Posterior cingulate gyrus (tissue), 11 donors: ENCODE results near the gene HIP1.
A peak's percentile ranks its signal among the peaks of the same experiment; 100 is the strongest.
"Not testable (repeated sequence)": the region's sequence is repeated elsewhere in the genome, so short reads cannot be mapped to it uniquely, and the experiment has no call there.

Experiments
- DNase-seq, 10 donors: peaks; one replicate each; pipeline versions ENCODE4 v3.0.0 to v3.0.0-alpha.2; 2020 to 2021; ENCODE audit warnings: mixed read lengths in 3 of 10
- intact Hi-C: fragments of 100-400 bp; cut with DNase I; formaldehyde crosslinking; loops from one replicate; pipeline ENCODE4 v1.15.1; 2023

The HIP1 gene

DNA sequence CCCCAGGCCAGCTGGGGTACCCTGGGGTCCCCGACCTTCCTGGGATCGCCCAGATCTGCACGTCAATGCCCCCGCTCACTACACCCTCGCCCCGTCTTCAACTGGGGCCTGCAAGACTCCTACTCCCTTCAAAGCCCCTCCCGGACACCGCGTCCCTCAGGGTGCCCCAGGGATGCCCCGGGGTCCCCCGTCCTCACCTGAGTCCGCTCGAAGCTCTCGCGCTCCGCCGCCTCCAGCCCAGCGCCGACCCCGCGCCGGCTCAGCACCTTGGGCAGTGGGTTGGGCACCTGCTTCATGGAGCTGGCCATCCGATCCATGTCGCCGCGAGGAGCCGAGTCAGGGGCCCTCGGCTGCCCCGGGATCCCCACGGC lies at the start of gene HIP1:
Gene HIP1 (minus strand): TSS at position 338 of the 371 bp plus-strand sequence. CDS start 21 bp downstream, at position 317.
- intact Hi-C loops: loop anchor here (5.0 to 10.0 kb wide), 2 partner anchors 94 to 126 kb away; no protein-coding TSS in a partner anchor
- no peak for DNase-seq

DNA sequence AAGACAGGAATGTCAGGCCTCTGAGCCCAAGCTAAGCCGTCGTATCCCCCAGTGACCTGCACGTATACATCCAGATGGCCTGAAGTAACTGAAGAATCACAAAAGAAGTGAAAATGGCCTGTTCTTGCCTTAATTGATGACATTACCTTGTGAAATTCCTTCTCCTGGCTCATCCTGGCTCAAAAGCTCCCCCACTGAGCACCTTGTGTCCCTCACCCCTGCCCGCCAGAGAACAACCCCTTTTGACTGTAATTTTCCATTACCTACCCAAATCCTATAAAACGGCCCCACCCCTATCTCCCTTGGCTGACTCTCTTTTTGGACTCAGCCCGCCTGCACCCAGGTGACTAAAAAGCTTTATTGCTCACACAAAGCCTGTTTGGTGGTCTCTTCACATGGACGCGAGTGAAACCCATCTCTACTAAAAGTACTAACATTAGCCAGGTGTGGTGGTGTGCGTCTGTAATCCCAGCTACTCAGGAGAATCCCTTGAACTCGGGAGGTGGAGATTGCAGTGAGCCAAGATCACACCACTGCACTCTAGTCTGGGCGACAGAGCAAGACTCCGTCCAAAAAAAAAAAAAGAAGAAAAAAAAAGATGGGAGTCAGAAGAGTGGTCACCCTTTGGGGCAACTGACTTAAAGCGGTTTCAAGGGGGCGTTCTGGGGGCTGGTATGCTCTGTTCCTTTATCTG lies 49.6 kb upstream of the HIP1 start:
- intact Hi-C loops: not testable (repeated sequence)
- DNase-seq: peak in 1 of 10 donors; percentile 8

DNA sequence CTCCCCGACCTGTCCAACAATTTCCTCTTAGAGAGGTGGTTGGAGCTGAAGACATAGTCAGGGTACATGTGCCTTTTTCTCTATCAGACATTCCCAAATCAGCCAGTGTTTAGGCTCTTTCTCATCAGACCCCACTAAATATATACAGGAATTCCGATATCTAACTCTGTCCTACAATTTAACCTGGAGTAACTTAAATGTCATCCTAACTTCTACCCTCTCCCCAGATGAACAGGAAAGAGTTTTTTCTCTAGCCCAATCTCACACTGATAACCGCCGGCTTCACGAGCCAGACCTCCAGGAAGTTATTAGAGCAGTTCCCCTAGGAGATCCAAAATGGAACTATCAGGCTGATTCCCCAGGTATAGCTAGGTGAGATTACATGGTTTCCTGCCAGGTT lies 44.3 kb upstream of the HIP1 start:
- intact Hi-C loops, DNase-seq: not testable (repeated sequence)

- intact Hi-C loops: not testable (repeated sequence)
Observed at GRCh38 chr7:75780647-75781273, 42.0 kb upstream of the HIP1 start.

DNA sequence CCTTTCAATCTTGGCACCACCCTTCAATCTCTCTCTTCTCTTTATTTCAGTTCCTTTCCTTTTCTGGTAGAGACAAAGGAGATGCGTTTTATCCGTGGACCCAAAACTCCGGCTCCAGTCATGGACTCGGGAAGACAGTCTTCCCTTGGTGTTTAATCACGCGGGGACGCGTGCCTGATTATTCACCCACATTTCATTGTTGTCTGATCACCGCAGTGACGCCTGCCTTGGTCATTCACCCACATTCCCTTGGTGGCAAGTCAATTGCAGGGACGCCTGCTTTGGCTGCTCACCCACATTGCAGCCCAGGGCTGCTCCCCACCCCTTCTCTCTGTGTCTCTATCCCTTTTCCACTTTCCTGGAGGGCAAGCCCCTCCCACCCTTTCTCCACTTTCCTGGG lies 40.8 kb upstream of the HIP1 start:
- intact Hi-C loops, DNase-seq: not testable (repeated sequence)

More at GRCh38 chr7:75780647-75781273, 42.0 kb upstream of the HIP1 start:
- peak in 2 of 10 donors; percentile 22 to 26 for DNase-seq

GRCh38 chr7:75779035-75779434 lies 40.3 kb upstream of the HIP1 start:
- intact Hi-C loops, DNase-seq: not testable (repeated sequence)

- no peak for DNase-seq
- intact Hi-C loops: no loop called here
Observed at GRCh38 chr7:75776295-75776971, 37.7 kb upstream of the HIP1 start.

DNA sequence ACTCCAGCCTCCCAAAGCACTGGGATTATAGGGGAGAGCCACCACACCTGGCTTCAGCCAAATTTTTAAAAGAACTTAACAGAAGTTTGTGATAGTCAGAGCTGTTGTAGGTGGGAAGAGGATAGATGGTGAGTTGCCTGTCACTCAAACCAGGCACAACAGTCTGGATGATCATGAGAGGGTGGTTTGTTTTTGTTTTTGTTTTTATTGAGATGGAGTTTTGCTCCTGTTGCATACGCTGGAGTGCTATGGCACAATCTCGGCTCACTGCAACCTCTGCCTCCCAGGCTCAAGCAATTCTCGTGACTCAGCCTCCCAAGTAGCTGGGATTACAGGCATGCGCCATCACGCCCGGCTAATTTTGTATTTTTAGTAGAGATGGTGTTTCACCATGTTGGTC lies 35.2 kb upstream of the HIP1 start:
- DNase-seq, intact Hi-C loops: not testable (repeated sequence)

- intact Hi-C loops: no loop called here
- DNase-seq: peak in 1 of 10 donors; percentile 54
Observed at GRCh38 chr7:75772081-75773077, 33.6 kb upstream of the HIP1 start, which contains the start of gene CCL26. Gene CCL26 (minus strand): TSS chr7:75772211. CDS start chr7:75772176, 35 bp downstream.

DNA sequence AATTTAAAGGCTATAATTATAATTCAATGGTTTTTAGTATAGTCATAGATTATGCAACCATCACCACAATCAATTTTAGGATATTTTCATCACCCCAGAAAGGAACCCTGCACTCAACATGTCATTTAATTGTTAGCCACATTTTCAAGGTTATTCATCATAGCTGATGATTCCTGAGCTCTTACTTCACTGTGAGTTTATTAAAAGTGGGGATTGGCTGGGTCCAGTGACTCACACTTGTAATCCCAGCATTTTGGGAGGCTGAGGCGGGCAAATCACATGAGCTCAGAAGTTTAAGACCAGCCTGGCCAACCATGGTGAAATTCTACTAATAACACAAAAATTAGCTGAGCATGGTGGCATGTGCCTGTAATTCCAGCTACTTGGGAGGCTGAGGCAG lies 32.5 kb upstream of the HIP1 start:
- DNase-seq: peak in 1 of 10 donors; percentile 1
- intact Hi-C loops: no loop called here

DNA sequence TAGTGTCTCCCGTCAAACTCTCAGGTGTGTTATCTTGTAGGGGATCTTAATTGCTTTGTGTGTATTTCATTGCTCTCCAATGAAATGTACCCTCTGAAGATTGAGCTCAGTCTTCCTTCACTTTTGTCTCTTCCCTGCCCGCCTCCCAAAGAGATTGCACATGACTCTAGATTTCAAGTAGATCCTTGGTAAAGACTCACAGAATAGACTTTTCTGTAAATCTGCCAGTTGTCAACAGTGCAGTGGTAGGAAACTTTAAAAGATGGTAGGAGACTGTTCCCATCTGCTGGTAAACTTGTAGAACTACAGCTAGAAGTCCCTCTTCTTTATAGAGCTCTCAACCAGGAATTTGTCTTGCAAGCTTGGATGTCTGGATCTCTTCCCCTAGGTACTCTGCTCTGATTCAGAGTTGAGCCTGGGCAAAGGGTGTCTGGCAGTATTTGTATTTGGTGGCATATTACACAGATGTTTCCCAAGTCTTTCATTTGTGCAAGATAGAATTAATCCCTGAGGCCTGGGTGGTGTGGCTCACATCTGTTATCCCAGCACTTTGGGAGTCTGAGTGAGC lies 23.7 kb upstream of the HIP1 start:
- intact Hi-C loops: no loop called here
- no peak for DNase-seq

DNA sequence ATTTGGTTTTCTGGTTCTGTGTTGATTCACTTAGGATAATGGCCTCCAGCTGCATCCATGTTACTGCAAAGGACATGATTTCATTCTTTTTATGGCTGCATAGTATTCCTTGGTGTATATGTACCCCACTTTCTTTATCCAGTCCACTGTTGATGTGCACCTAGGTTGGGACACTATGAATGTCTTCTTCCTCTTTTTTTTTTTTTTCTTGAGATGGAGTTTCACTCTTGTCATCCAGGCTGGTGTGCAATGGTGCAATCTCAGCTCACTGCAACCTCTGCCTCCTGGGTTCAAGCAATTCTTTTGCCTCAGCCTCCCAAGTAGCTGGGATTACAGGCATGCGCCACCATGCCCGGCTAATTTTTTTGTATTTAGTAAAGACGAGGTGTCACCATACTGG lies 23.1 kb upstream of the HIP1 start:
- DNase-seq, intact Hi-C loops: not testable (repeated sequence)

- no peak for DNase-seq
- intact Hi-C loops: no loop called here
Observed at GRCh38 chr7:75758491-75758890, 19.8 kb upstream of the HIP1 start.

DNA sequence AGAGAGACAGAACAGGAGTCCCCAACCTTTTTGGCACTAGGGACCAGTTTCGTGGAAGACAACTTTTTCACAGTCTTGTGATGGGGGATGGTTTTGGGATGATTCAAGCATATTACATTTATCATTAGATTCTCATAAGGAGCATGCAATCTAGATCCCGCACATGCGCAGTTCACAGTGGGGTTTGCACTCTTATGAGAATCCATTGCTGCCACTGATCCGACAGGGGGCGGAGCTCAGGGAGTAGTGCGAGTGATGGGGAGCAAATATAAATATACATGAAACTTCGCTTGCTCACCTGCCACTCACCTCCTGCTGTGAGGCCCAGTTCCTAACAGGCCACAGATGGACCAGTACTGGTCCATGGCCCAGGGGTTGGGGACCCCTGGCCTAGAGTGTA lies 19.1 kb upstream of the HIP1 start:
- no peak for DNase-seq
- intact Hi-C loops: no loop called here

- intact Hi-C loops: no loop called here
- peak in 1 of 10 donors; percentile 24 for DNase-seq
Observed at GRCh38 chr7:75756991-75757676, 18.4 kb upstream of the HIP1 start.

DNA sequence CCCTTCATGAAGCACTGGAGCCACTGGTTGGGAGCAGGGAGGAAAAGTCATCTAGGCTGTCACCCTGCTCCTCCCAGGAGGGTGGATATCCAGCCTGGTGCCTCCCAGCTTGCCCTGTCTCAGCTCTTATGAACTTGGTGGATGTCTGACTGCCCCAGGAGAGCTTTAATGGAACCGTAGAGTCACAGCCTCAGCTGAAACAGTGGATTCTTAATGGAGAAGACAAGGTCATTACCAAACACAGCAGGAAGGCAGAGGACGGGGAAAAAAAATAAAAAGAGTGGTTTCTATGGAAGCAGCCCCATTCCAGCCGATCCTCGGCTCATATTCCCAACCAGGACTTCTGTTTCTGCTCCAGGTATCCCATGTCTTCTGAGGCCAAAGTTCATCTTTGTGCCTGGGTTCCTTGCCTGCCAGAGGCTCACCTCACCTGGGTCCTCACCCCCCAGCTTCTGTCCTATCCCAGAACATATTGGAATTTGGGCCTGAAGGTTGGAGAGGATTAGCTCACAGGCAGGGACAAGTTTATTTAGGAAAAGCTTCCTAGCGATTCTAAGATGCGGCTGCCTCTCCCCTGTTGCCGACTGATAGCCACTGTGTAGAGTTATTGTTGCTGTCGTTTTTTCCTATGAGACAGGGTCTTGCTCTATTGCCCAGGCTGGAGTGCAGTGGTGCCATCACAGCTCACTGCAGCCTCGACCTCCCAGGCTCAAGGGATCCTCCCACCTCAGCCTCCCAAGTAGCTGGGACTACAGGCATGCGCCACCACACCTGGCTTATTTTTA lies 17.7 kb upstream of the HIP1 start:
- no peak for DNase-seq
- intact Hi-C loops: no loop called here

DNA sequence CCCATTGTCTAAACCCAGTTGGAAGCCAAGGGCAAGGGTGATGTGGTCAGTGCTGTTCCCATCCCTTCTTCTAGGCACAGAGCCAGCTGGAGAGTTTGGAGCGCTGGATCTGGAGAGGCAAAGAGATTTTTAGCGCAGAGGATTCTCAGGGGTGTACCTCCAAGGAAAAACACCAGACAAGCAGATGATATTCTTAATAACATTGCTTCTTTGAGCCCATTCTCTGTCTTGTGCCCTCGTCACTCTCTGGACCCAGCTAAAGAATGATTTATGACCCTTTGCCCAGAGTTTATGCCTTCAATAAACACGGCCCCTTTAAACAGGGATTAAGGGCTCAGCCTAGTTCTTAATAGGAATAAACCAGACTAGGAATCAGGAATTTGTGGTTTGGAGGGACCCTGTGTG lies 4.7 kb upstream of the HIP1 start:
- intact Hi-C loops: no loop called here
- no peak for DNase-seq

DNA sequence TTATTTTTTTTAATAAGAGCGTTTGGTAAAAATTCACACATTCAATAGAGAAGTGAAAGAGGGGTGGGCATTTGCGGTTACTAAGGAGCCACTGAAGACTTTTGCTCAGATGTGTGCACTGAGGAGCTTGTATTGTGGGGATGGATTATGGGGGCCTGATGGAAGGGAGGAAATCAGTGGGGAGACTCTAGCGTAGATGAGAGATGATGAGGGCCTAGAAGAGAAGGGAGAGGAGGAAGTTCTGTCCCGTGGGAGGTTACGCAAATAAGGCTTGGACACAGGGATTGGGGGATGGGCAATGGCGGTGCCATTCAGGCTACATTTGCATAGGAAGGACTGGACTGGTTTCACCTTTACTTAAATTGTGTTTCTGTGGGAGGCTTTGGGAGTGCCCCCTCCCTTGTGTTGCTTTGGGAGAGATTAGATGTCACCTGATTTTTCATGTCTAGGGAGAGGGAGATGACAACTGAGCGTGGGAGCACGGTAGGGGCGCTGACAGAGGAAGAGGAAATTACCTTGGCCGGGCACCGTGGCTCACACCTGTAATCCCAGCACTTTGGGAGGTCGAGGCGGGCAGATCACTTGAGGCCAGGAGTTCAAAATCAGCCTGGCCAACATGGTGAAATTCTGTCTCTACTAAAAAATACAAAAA lies 2.2 kb upstream of the HIP1 start:
- intact Hi-C loops: no loop called here
- no peak for DNase-seq
